Omental fat pad (tissue), 4 donors: ENCODE measurements around the gene APELA. TPM values are rescaled to one million over a fixed set of nuclear protein-coding genes. Genes with fewer than 3 reads are reported as not detected.
"Not testable (repeated sequence)": the region's sequence is repeated elsewhere in the genome, so short reads cannot be mapped to it uniquely, and the experiment has no call there.

Experiments used
- ATAC-seq: fragments of 150-250 bp; one replicate; pipeline ENCODE4 v1.9.1; 2016; ENCODE audit warnings: mild to moderate bottlenecking, moderate library complexity; ENCODE audit not compliant: low FRiP score
- DNase-seq: peaks from one replicate; pipeline ENCODE4 v3.0.0-alpha.2; 2019; ENCODE audit warnings: low spot score
- CTCF ChIP-seq, 3 donors: fragments of 450-650 bp; IDR thresholded peaks; one replicate each; pipeline ENCODE4 v1.5.1; 2016 to 2017; ENCODE audit warnings: antibody characterized with exemption in 3 of 3, mild to moderate bottlenecking in 3 of 3, moderate library complexity in 2 of 3
- total RNA-seq, 4 donors: library from RNA; depleted of rRNA; stranded (reverse); fragments of >200 nt; gene quantifications; one replicate each; pipeline ENCODE4 v1.1.0, GENCODE V29; 2016

Gene APELA
- total RNA-seq, 4 donors from 2014 or later: not detected

GRCh38 chr4:164918956-164919355 is 42.0 kb downstream of the APELA start:
- ATAC-seq (no peak), DNase-seq (no peak)
- no peak for TF ChIP-seq CTCF (IDR thresholded peaks at IDR 0.05)

GRCh38 chr4:164924670-164925238 is 47.8 kb downstream of the APELA start:
- DNase-seq (no peak), ATAC-seq (no peak)
- no peak for TF ChIP-seq CTCF (IDR thresholded peaks at IDR 0.05)

GRCh38 chr4:164926301-164926700 is 49.3 kb downstream of the APELA start:
- TF ChIP-seq CTCF (IDR thresholded peaks at IDR 0.05): no peak
- ATAC-seq (no peak), DNase-seq (no peak)

- ATAC-seq, DNase-seq: not testable (repeated sequence)
These were observed 50.1 kb downstream of the APELA start for GRCh38 chr4:164927101-164927500.

GRCh38 chr4:164930647-164931046 is 53.7 kb downstream of the APELA start:
- ATAC-seq: no peak
- no peak for DNase-seq
- no peak for TF ChIP-seq CTCF (IDR thresholded peaks at IDR 0.05)

- DNase-seq (no peak), ATAC-seq (no peak)
- TF ChIP-seq CTCF (IDR thresholded peaks at IDR 0.05): no peak
These were observed 54.8 kb downstream of the APELA start for GRCh38 chr4:164931551-164932324.

GRCh38 chr4:164933244-164933643 is 56.3 kb downstream of the APELA start:
- no peak for DNase-seq
- ATAC-seq: no peak
- TF ChIP-seq CTCF (IDR thresholded peaks at IDR 0.05): no peak
